GM12874 (cell line): ENCODE measurements around the gene RECQL5.

ENCODE experiments used
- CTCF ChIP-seq: IDR thresholded peaks from 2 replicates; pipeline ENCODE4 v1.5.1; 2011; ENCODE audit warnings: low read depth, mild to moderate bottlenecking, control low read depth, low read length, moderate library complexity; ENCODE audit not compliant: insufficient read depth

The RECQL5 gene

DNA sequence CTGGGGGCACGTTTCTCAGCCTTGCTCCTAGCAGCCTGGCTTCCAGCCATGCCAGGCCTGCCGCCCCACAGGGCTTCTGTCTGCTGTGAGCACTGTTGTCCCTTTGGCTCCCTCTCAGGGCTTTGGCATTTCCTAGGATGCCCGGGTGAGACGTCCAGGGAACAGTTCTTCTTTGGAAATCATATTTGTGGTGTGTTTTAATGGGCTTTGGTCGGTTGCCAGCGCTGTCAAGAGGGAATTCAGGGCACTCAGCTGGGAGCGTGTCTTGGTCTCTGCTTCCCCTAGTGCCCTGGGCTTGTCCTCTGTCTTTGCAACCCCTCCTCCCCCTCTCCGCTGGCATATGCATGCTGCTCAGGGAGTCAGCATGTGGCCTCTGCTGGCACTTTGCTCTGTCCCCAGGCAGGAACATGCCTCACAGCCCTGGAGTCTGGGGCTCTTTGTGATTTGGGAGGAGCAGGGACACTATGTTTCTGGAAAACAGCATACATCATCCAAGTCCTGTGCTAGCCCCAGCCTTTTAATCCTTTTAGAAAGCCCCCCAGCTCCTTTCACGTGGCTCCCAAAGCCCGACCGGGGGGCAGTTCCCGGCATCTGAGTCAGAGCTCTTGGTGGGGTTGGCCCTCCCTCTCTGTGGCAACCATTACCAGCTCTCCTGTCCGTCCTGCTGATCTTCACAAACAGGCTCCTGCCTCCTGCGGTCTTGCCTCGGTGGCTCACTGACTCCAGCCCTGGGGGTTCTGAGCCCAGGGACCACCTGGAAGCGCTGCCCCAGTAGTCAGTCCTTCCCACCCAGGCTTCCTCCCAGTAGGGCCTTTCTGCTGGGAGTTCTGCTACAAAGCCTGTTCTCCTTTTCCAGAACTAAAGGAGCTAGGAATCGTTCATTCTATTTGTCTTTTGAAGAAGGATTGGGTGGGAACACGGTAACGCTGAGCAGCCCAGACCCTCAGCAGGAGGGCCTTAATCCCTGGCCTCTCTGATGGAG, 26.8 kb upstream of the RECQL5 start:
- TF ChIP-seq CTCF: no peak

DNA sequence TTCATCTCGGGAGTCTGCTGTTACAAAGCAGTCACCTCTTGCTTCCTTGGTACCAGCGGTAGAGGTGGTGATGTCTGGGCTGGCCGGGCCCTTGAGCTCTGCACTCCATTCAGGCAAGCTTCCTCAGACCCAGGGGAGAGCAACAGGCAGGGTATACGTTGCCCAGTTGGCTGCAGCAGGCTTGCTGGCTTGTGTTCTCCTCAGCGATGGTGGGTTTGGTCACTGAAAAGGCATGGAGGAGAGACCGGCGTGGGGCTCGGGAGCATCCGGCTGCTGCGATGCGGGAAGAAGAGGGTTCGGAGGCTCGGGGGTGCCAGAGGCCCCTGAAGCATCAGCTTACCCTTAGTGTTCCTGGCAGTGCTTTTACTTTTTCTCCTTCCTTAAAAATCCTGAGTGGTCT, 26.0 kb upstream of the RECQL5 start:
- TF ChIP-seq CTCF: no peak

DNA sequence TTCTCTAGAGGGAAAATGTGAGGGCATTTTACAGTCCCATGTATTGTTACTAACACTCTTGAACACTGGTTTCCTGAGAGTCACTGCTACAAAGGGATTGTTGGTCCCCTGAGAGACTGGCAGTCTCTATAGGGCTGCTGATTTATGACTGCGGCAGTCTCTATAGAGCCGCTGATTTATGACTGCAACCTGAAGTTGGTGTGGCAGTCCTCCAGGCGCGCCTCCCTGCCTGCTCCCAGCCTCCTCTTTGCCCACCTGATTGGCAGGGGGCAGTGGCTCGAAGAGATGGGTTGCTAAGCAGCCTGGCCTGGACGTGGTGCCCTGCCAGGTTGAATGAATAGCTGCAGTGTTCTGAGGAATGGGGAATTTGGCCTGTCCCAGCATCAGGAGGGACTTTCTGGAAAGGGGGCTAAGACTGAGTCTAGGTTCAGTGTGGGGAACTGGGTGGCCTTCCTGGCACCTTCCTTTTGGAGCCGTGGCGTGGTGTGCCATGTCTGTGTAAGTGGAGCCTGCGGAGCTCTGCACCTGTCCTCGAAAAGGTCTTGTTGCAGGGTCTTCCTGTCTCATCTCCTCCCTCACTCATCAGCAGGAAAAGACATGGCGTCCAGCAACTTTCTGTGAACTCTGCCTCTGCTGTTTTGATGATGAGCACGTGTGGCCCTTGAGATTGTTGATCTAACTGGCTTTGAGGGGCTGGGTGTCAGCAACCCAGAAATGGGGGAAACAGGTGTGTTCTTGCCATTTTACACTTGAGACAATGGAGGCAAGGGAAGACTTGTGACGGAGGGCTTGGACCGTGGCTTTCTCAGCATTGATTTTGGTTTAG, 25.1 kb upstream of the RECQL5 start:
- TF ChIP-seq CTCF: no peak

- TF ChIP-seq CTCF: no peak
Observed at GRCh38 chr17:75691371-75691791, 24.4 kb upstream of the RECQL5 start.

DNA sequence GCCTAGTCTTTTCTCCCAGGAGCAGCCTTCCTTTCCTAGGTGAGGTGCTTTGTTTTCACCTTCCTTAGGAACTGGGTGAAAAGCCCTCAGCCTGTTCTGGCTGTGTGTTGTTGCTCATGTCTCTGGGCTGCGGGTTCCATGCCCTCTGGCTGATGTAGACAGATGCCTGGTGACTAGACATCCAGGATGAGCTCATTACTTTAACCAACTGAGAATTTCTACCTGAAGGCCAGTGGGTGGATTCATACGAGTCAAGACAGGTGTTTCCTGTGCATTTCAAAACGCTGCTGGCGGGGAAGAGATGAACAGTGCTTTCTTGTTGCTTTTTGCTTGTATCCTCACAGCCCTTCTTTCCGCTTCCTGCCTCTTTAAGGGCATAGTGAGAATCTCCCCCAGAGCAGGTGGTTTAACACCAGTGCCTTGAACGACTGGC, 22.5 kb upstream of the RECQL5 start:
- no peak for TF ChIP-seq CTCF

DNA sequence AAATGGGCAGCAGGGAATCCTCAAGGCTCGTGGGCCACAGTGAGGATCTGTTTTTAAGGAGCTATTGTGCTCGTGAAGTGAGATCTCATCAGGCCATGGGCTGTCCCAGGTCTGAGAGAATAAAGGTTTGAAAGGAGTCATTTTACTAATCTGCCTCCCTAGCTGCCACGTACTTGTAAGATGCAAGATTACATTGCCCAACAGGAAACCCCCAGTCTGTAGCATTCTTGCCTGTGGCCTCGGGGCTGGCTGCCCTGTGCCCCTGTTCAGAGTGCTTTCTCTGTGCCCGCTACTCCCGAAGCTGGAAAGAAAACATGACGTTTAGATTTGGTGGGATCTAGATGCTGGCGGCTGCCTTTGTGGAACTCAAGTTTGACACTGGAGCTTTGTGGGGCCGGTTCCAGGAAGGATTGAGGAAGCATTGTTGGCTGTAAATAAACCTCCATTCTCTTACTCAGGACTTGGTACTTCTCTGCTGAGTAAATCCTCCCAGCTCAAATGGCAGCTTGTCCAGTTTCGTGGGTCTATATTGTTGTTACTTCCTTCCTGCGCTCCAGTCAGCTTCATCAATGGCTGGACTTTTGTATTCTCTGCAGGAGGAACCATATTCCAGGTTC, 21.4 kb upstream of the RECQL5 start:
- TF ChIP-seq CTCF: no peak

- no peak for TF ChIP-seq CTCF
Observed at GRCh38 chr17:75685499-75685898, 18.5 kb upstream of the RECQL5 start.
